ENCODE measurements around the gene PCDH15. TPM values are rescaled to one million over a fixed set of nuclear protein-coding genes. Genes with fewer than 3 reads are reported as not detected.

The PCDH15 gene
- total RNA-seq, 2 donors from 2014 or later = 0.58 to 0.95 TPM

- Histone ChIP-seq H3K36me3 (ENCODE audit: control insufficient read depth, insufficient read depth, low read length) (no peaks in the 10 kb centered on the region), H3K27me3 (ENCODE audit: control insufficient read depth, insufficient read depth, low read length, poor library complexity, severe bottlenecking) (no peaks in the 10 kb centered on the region), H3K4me3 (ENCODE audit: low read length) (no peak overlapping the region), H3K4me1 (ENCODE audit: control insufficient read depth, insufficient read depth, low read length) (no peaks in the 10 kb centered on the region), H3K9ac (ENCODE audit: extremely low read depth, low read length, poor library complexity, severe bottlenecking) (no peak overlapping the region), H3K9me3 (ENCODE audit: control insufficient read depth, low read length) (no peaks in the 10 kb centered on the region), H3K27ac (ENCODE audit: low read depth, low read length) (no peak overlapping the region)
- no peak for DNase-seq
- H3K9me3 Mint-ChIP-seq = no peaks in the 10 kb centered on the region
- H3K4me1 Mint-ChIP-seq = no peaks in the 10 kb centered on the region
- H3K27me3 Mint-ChIP-seq (ENCODE audit: insufficient read depth) = no peaks in the 10 kb centered on the region
- no peak overlapping the region for H3K4me3 Mint-ChIP-seq
- TF ChIP-seq, protein P1, sequence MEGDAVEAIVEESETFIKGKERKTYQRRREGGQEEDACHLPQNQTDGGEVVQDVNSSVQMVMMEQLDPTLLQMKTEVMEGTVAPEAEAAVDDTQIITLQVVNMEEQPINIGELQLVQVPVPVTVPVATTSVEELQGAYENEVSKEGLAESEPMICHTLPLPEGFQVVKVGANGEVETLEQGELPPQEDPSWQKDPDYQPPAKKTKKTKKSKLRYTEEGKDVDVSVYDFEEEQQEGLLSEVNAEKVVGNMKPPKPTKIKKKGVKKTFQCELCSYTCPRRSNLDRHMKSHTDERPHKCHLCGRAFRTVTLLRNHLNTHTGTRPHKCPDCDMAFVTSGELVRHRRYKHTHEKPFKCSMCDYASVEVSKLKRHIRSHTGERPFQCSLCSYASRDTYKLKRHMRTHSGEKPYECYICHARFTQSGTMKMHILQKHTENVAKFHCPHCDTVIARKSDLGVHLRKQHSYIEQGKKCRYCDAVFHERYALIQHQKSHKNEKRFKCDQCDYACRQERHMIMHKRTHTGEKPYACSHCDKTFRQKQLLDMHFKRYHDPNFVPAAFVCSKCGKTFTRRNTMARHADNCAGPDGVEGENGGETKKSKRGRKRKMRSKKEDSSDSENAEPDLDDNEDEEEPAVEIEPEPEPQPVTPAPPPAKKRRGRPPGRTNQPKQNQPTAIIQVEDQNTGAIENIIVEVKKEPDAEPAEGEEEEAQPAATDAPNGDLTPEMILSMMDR (conservative IDR thresholded peaks at IDR 0.05) = no peak
- 94 to 100% methylated on average over 1 to 5 of the region's 5 CpGs for WGBS, 2 experiments (ENCODE audit: insufficient coverage in 1 of 2, insufficient read length in 1 of 2)
- H3K36me3 Mint-ChIP-seq (ENCODE audit: low read depth) = no peaks in the 10 kb centered on the region
- no peak overlapping the region for H3K27ac Mint-ChIP-seq
Observed at GRCh38 chr10:54026340-54026739, 774.7 kb downstream of the PCDH15 start.

GRCh38 chr10:54011117-54011516, 789.9 kb downstream of the PCDH15 start:
- H3K9me3 Mint-ChIP-seq = no peaks in the 10 kb centered on the region
- TF ChIP-seq, protein P1 (conservative IDR thresholded peaks at IDR 0.05) = no peak
- no peak overlapping the region for H3K9ac ChIP-seq (ENCODE audit: extremely low read depth, low read length, poor library complexity, severe bottlenecking)
- H3K36me3 Mint-ChIP-seq (ENCODE audit: low read depth) = no peaks in the 10 kb centered on the region
- DNase-seq = no peak
- no peaks in the 10 kb centered on the region for H3K27me3 Mint-ChIP-seq (ENCODE audit: insufficient read depth)
- H3K4me3 Mint-ChIP-seq = no peak overlapping the region
- H3K9me3 ChIP-seq (ENCODE audit: control insufficient read depth, low read length) = no peaks in the 10 kb centered on the region
- H3K36me3 ChIP-seq (ENCODE audit: control insufficient read depth, insufficient read depth, low read length) = no peaks in the 10 kb centered on the region
- no peak overlapping the region for H3K27ac Mint-ChIP-seq
- WGBS, 2 experiments (ENCODE audit: insufficient coverage in 1 of 2, insufficient read length in 1 of 2) = 94% methylated on average over 1 of the region's 1 CpG; no CpG with 5 or more reads in 1 of the 2 experiments
- H3K4me1 ChIP-seq (ENCODE audit: control insufficient read depth, insufficient read depth, low read length) = no peaks in the 10 kb centered on the region
- no peak overlapping the region for H3K27ac ChIP-seq (ENCODE audit: low read depth, low read length)
- H3K27me3 ChIP-seq (ENCODE audit: control insufficient read depth, insufficient read depth, low read length, poor library complexity, severe bottlenecking) = no peaks in the 10 kb centered on the region
- no peaks in the 10 kb centered on the region for H3K4me1 Mint-ChIP-seq
- no peak overlapping the region for H3K4me3 ChIP-seq (ENCODE audit: low read length)

DNA sequence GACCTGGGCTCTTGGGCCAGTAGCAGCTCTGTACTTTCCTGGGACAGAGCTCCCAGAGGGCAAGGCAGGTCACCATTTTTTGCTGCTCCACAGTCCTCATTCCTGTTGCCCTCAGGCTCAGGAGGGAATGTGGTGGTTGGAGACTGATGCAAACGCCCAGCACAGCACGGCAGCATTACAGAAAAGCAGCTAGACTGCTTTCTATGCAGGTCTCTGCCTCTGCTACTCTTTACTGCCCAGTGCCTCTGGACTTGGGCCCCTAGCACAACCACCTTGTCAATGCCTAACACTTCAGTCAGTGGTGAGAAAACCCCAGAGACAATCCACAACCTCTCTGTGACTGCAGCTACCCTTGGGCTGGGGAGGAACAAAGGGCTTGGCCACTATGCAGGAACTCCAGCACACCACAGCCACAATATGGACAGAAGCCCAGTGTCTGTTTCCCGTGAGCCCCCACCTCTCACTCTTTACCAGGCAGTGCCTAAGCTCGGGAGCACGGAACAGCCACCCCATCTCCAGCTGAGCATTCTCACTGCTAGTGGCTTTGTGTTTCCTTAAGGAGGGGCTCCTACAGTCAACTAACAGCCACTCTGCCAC, 790.6 kb downstream of the PCDH15 start:
- H3K4me3 Mint-ChIP-seq = no peak overlapping the region
- Histone ChIP-seq H3K4me1 (ENCODE audit: control insufficient read depth, insufficient read depth, low read length) (no peaks in the 10 kb centered on the region), H3K9me3 (ENCODE audit: control insufficient read depth, low read length) (no peaks in the 10 kb centered on the region), H3K9ac (ENCODE audit: extremely low read depth, low read length, poor library complexity, severe bottlenecking) (no peak overlapping the region), H3K36me3 (ENCODE audit: control insufficient read depth, insufficient read depth, low read length) (no peaks in the 10 kb centered on the region), H3K27me3 (ENCODE audit: control insufficient read depth, insufficient read depth, low read length, poor library complexity, severe bottlenecking) (no peaks in the 10 kb centered on the region), H3K4me3 (ENCODE audit: low read length) (no peak overlapping the region), H3K27ac (ENCODE audit: low read depth, low read length) (no peak overlapping the region)
- no peaks in the 10 kb centered on the region for H3K36me3 Mint-ChIP-seq (ENCODE audit: low read depth)
- H3K9me3 Mint-ChIP-seq = no peaks in the 10 kb centered on the region
- no peak for DNase-seq
- H3K27ac Mint-ChIP-seq = peak overlapping the region; percentile 55
- H3K4me1 Mint-ChIP-seq = no peaks in the 10 kb centered on the region
- TF ChIP-seq, protein P1 (conservative IDR thresholded peaks at IDR 0.05) = no peak
- H3K27me3 Mint-ChIP-seq (ENCODE audit: insufficient read depth) = no peaks in the 10 kb centered on the region
- WGBS, 2 experiments (ENCODE audit: insufficient coverage in 1 of 2, insufficient read length in 1 of 2) = 89 to 100% methylated on average over 2 to 5 of the region's 5 CpGs

Data from endodermal cell (in vitro differentiated cells).